Neural cell (in vitro differentiated cells): ENCODE results near the gene DGKD. TPM values are rescaled to one million over a fixed set of nuclear protein-coding genes. Genes with fewer than 3 reads are reported as not detected.

Experiments
- H2AFZ ChIP-seq: fragments of 200-600, 300-800 bp; sonication (generic), shearing (Covaris generic); 2 replicates; pipeline ENCODE4 v1.6.0; 2014; ENCODE audit warnings: low read depth, mild to moderate bottlenecking, antibody characterized with exemption, low read length, moderate library complexity
- H3F3A ChIP-seq: fragments of 200-600 bp; shearing (Covaris generic); 2 replicates; pipeline ENCODE4 v1.6.1; 2016; ENCODE audit warnings: mild to moderate bottlenecking, moderate library complexity, mixed read lengths, antibody characterized with exemption, low read length; ENCODE audit not compliant: insufficient read depth, poor library complexity, severe bottlenecking
- H3K27ac ChIP-seq: fragments of 200-600, 300-800 bp; sonication (generic), shearing (Covaris generic); 2 replicates; pipeline ENCODE4 v1.5.1; 2014; ENCODE audit warnings: mild to moderate bottlenecking, low read length, moderate library complexity
- H3K27me3 ChIP-seq: fragments of 300-800, 200-600 bp; sonication (generic), shearing (Covaris generic); 2 replicates; pipeline ENCODE4 v1.6.0; 2014; ENCODE audit warnings: mild to moderate bottlenecking, low read depth, low read length, moderate library complexity; ENCODE audit not compliant: insufficient read depth
- H3K36me3 ChIP-seq: fragments of 300-800, 200-600 bp; sonication (generic), shearing (Covaris generic); 2 replicates; pipeline ENCODE4 v1.5.1; 2014; ENCODE audit warnings: mild to moderate bottlenecking, antibody characterized with exemption, low read length, moderate library complexity; ENCODE audit not compliant: insufficient read depth
- H3K4me2 ChIP-seq: fragments of 300-800, 200-600 bp; sonication (generic), shearing (Covaris generic); 2 replicates; pipeline ENCODE4 v1.6.0; 2014; ENCODE audit warnings: mild to moderate bottlenecking, low read length
- H3K4me3 ChIP-seq: fragments of 300-800, 200-600 bp; sonication (generic), shearing (Covaris generic); 2 replicates; pipeline ENCODE4 v1.5.1; 2014; ENCODE audit warnings: mild to moderate bottlenecking, low read length, moderate library complexity
- H3K79me2 ChIP-seq: fragments of 200-600 bp; shearing (Covaris generic); replicated peaks from 2 replicates; pipeline ENCODE4 v1.6.0; 2014; ENCODE audit warnings: mild to moderate bottlenecking, low read length, moderate library complexity; ENCODE audit not compliant: insufficient read depth
- H3K9ac ChIP-seq: fragments of 300-800, 200-600 bp; sonication (generic), shearing (Covaris generic); 2 replicates; pipeline ENCODE4 v1.6.1; 2016; ENCODE audit warnings: mild to moderate bottlenecking, low read length, mixed read lengths
- H3K9me2 ChIP-seq: fragments of 200-600 bp; shearing (Covaris generic); 2 replicates; pipeline ENCODE4 v1.6.1; 2016; ENCODE audit warnings: mild to moderate bottlenecking, low read length, mixed read lengths; ENCODE audit not compliant: insufficient read depth
- H3K9me3 ChIP-seq: fragments of 200-600, 300-800 bp; sonication (generic), shearing (Covaris generic); 2 replicates; pipeline ENCODE4 v1.6.1; 2016; ENCODE audit warnings: mild to moderate bottlenecking, mixed run types, low read length, moderate library complexity, mixed read lengths
- H4K20me1 ChIP-seq: fragments of 200-600 bp; shearing (Covaris generic); 2 replicates; pipeline ENCODE4 v1.6.1; 2016; ENCODE audit warnings: mild to moderate bottlenecking, mixed run types; ENCODE audit not compliant: insufficient read depth
- EP300 ChIP-seq: fragments of 450-650 bp; conservative IDR thresholded peaks from 2 replicates; pipeline ENCODE4 v1.6.1; 2014; ENCODE audit warnings: antibody characterized with exemption, mild to moderate bottlenecking, moderate library complexity; ENCODE audit not compliant: poor library complexity, severe bottlenecking
- EZH2 ChIP-seq: fragments of 200-600, 300-800 bp; shearing (Covaris generic), sonication (generic); IDR thresholded peaks from 2 replicates; pipeline ENCODE4 v1.6.1; 2014; ENCODE audit warnings: antibody characterized with exemption, low read length, borderline replicate concordance, mild to moderate bottlenecking; ENCODE audit not compliant: insufficient read depth, poor library complexity, severe bottlenecking
- MXI1 ChIP-seq: fragments of 450-650 bp; conservative IDR thresholded peaks from 2 replicates; pipeline ENCODE4 v1.6.1; 2014; ENCODE audit warnings: antibody characterized with exemption, mild to moderate bottlenecking; ENCODE audit not compliant: poor library complexity, severe bottlenecking
- POLR2AphosphoS5 ChIP-seq: IDR thresholded peaks from 2 replicates; pipeline ENCODE4 v1.6.1; 2012
- RAD21 ChIP-seq: fragments of 450-650 bp; conservative IDR thresholded peaks from 2 replicates; pipeline ENCODE4 v1.6.1; 2014; ENCODE audit warnings: antibody characterized with exemption, mild to moderate bottlenecking, moderate library complexity
- SMC3 ChIP-seq: fragments of 450-650 bp; conservative IDR thresholded peaks from 2 replicates; pipeline ENCODE4 v1.6.1; 2014; ENCODE audit warnings: antibody characterized with exemption, mild to moderate bottlenecking, moderate library complexity; ENCODE audit not compliant: poor library complexity
- TAF1 ChIP-seq: IDR thresholded peaks from 2 replicates; pipeline ENCODE4 v1.6.1; 2012; ENCODE audit warnings: low read depth
- polyA plus RNA-seq: library from polyadenylated mRNA; depleted of rRNA; stranded (reverse); fragments of >200 nt; gene quantifications from 2 replicates; pipeline ENCODE4 v1.2.3, GENCODE V29; 2014
- TF ChIP-seq, protein P1 (sequence below): fragments of 450-650 bp; IDR thresholded peaks from 2 replicates; pipeline ENCODE4 v1.5.1; 2014; ENCODE audit warnings: antibody characterized with exemption, mild to moderate bottlenecking, moderate library complexity; ENCODE audit not compliant: poor library complexity, severe bottlenecking
- TF ChIP-seq, protein P2 (sequence below): IDR thresholded peaks from 2 replicates; pipeline ENCODE4 v1.6.1; 2012; ENCODE audit warnings: borderline replicate concordance

The DGKD gene
- polyA plus RNA-seq, 1 donor from 2014 or later = 36.4 TPM

DNA sequence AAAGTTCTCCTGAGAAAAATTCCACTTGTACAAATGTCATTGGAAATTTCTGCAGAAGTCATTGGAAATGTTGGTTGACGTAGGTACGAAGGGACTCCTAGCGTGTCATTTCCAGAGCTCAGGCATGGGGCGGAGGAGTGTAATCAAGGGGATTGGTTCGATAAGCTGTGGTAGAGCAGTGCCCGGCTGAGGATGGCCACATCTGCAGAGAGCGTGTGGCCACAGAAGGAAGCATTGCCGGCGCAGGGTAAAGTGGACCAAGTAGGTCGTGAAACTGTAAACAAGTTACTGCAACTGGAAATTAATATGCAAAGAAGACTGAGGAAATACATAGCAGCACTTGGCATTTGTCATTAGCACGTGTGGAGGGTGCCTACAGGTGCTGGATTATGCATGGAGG is 101.8 kb downstream of the DGKD start:
- no peaks in the 10 kb centered on the region for H3K79me2 ChIP-seq
- H2AFZ ChIP-seq = no peak overlapping the region
- no peaks in the 10 kb centered on the region for H3K9me3 ChIP-seq
- H4K20me1 ChIP-seq = no peaks in the 10 kb centered on the region
- H3K9me2 ChIP-seq = no peaks in the 10 kb centered on the region
- H3F3A ChIP-seq = no peaks in the 10 kb centered on the region
- H3K4me3 ChIP-seq = no peak overlapping the region
- no peak for TF ChIP-seq MXI1
- no peak for TF ChIP-seq POLR2AphosphoS5
- no peak for TF ChIP-seq SMC3
- TF ChIP-seq, protein P1, sequence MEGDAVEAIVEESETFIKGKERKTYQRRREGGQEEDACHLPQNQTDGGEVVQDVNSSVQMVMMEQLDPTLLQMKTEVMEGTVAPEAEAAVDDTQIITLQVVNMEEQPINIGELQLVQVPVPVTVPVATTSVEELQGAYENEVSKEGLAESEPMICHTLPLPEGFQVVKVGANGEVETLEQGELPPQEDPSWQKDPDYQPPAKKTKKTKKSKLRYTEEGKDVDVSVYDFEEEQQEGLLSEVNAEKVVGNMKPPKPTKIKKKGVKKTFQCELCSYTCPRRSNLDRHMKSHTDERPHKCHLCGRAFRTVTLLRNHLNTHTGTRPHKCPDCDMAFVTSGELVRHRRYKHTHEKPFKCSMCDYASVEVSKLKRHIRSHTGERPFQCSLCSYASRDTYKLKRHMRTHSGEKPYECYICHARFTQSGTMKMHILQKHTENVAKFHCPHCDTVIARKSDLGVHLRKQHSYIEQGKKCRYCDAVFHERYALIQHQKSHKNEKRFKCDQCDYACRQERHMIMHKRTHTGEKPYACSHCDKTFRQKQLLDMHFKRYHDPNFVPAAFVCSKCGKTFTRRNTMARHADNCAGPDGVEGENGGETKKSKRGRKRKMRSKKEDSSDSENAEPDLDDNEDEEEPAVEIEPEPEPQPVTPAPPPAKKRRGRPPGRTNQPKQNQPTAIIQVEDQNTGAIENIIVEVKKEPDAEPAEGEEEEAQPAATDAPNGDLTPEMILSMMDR = no peak
- no peak for TF ChIP-seq RAD21
- TF ChIP-seq, protein P2, sequence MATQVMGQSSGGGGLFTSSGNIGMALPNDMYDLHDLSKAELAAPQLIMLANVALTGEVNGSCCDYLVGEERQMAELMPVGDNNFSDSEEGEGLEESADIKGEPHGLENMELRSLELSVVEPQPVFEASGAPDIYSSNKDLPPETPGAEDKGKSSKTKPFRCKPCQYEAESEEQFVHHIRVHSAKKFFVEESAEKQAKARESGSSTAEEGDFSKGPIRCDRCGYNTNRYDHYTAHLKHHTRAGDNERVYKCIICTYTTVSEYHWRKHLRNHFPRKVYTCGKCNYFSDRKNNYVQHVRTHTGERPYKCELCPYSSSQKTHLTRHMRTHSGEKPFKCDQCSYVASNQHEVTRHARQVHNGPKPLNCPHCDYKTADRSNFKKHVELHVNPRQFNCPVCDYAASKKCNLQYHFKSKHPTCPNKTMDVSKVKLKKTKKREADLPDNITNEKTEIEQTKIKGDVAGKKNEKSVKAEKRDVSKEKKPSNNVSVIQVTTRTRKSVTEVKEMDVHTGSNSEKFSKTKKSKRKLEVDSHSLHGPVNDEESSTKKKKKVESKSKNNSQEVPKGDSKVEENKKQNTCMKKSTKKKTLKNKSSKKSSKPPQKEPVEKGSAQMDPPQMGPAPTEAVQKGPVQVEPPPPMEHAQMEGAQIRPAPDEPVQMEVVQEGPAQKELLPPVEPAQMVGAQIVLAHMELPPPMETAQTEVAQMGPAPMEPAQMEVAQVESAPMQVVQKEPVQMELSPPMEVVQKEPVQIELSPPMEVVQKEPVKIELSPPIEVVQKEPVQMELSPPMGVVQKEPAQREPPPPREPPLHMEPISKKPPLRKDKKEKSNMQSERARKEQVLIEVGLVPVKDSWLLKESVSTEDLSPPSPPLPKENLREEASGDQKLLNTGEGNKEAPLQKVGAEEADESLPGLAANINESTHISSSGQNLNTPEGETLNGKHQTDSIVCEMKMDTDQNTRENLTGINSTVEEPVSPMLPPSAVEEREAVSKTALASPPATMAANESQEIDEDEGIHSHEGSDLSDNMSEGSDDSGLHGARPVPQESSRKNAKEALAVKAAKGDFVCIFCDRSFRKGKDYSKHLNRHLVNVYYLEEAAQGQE = no peak
- no peak for TF ChIP-seq EZH2
- no peaks in the 10 kb centered on the region for H3K27me3 ChIP-seq
- H3K4me2 ChIP-seq = no peak overlapping the region
- H3K9ac ChIP-seq = no peak overlapping the region
- H3K27ac ChIP-seq = no peak overlapping the region
- no peaks in the 10 kb centered on the region for H3K36me3 ChIP-seq

DNA sequence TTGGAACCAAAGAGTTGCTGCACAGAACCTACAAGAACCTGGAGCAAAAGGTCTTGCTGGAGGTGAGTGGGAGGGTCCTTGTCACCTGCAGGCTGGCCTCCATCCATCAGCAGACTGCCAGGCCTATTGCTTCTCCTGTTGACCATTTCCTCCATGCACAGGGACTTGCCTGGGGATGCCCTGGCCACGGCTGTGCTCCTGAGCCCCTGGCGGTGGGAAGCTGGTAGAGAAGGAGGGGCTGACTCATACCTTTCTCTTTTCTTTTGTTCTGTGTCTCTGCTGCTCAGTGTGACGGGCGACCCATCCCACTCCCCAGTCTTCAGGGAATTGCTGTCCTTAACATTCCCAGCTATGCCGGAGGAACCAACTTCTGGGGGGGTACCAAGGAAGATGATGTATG is 102.6 kb downstream of the DGKD start:
- TF ChIP-seq MXI1 = no peak
- TF ChIP-seq, protein P1 = no peak
- no peak for TF ChIP-seq POLR2AphosphoS5
- TF ChIP-seq, protein P2 = no peak
- TF ChIP-seq TAF1 = no peak
- TF ChIP-seq RAD21 = no peak
- no peak for TF ChIP-seq EZH2
- TF ChIP-seq EP300 = no peak
- TF ChIP-seq SMC3 = no peak
- H3K27ac ChIP-seq = no peak overlapping the region
- H3K36me3 ChIP-seq = no peaks in the 10 kb centered on the region
- H3F3A ChIP-seq = no peaks in the 10 kb centered on the region
- H3K4me2 ChIP-seq = no peak overlapping the region
- no peak overlapping the region for H3K9ac ChIP-seq
- no peak overlapping the region for H2AFZ ChIP-seq
- H3K9me2 ChIP-seq = no peaks in the 10 kb centered on the region
- no peaks in the 10 kb centered on the region for H3K79me2 ChIP-seq
- no peaks in the 10 kb centered on the region for H3K9me3 ChIP-seq
- no peak overlapping the region for H3K4me3 ChIP-seq
- H4K20me1 ChIP-seq = no peaks in the 10 kb centered on the region
- no peaks in the 10 kb centered on the region for H3K27me3 ChIP-seq
